Measurements from ENCODE around the gene KCNQ1.

Gene KCNQ1

DNA sequence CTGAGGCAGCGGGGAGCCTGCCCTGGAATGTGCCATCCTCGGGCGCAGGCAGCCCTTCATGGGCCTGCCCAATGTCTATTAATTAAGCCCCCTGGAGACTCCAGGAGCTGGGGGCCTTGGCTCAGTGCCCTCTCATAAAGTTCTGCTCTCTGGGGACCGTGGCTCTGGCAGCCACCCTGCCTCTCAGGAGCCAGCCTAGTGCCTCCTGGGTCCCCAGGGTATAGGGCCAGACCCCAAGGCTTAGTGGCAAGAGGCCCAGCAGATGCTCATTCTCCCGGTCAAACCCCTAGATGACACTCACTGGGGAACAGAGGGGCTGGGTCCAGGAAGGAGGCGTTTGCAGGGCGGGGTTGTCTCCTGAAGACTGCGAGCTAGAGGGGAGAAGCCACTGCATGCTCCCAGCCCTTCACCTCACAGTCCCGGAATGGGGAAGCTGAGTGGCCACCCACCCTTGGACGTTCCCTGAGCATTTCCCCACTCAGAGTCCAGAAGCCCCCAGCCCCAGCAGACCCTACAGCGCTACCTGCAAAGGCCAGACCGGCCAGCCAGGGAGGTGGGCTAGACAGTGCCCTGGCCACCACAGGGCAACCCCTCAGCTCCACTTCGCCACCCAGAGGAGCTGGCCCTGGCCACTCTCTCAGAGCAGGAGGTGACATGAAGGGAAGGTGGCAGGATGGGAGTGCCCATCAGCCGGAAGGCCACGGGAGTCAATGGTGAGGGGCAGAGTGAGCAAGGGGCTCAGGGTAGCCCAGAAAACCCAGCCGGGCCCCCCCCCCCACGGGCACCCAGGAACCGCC is 357.8 kb downstream of the KCNQ1 start:
- DNase-seq: peak; percentile 0

DNA sequence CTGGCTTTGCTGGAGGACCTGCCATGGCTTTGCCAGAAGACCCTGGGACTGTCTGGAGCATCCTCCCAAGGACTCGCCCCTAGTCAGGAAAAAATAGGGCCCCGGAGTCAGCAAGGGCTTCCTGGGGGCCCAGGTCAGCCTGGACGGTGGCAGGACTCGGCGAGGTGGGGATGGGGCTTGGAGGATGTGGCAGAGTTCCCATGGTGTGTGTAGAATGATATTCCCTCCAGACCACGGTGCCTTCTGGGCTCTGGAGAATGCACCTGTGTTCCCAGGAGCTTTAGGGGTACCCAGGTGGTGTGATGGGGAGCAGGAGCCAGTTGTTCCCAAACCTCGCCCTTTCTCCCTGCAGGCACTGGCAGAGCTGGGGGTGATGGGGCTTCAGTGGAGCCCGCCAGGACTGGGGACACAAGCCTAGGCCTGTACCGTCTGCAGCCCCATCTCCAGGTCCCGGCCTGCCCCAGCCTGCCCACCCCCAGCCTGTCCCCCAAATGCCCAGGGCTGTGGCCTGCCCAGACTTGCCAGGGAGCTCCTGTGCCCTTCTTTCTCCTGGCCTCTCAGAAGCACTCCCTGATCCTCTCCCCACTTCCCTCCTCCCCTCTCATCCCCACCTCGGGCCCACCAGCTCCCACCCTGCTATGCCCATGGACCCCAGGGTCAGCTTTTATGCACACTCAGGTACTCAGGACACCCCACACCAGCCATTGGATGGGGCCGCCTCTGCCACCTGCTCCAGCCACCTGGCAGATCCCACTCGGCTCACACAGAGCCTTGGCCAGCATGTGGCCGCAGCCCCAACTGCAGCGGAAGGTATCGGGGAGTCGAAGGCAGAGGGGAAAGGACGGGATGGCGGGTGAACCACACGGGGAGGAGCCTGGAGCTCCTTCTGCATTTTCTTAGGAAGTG is 358.6 kb downstream of the KCNQ1 start:
- peak; percentile 1 for DNase-seq

DNA sequence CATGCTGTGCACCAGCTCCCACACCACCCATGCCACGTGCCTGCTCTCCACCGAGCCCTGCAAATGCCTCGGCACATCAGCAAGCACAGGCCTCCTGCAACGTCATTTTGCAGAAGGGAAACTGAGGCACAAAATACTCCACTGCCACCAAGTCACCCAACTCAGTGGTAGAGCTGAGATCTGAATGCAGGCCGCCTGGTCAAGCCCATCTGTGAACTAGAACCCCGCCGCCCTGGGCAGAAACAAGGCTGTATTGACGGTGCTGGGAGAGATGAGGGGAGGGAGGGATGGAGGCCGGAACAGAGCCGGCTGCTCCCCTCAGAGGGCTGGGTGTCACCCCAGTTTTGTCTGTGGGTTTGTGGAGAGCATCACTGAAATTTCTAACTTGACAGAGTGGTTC is 359.4 kb downstream of the KCNQ1 start:
- no peak for DNase-seq

DNA sequence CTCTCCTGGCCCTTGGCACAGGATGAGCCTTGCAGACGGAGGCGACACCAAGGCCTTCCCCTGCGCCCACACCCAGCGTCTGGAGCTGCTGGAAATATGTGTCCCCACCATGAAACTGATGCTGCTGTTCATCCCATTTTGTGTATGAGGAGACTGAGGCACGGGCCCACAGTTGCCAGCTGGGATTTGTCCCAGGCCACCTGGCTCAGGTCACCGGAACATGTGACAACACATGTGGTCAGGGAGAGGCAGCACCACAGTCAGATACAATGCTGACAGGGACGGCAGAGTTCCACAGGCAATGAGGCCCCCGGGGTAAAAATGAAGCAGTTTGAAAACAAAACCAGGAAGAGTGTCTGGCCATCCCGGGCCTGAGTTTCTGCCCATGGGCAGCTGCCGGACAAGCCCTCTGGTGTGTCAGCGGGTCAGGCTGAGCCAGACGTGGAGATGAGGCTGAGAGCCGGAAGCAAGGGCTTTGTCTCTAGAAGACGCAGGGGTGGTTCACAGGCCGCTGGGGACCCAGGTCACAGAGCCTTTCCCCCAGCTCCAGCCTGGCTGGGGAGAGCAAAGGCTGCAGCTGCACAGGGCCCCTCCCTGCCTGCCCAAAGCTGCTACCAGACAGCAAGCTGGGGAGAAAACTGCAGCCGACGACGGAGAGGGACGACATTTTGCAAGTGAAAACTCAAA is 360.0 kb downstream of the KCNQ1 start:
- no peak for DNase-seq

DNA sequence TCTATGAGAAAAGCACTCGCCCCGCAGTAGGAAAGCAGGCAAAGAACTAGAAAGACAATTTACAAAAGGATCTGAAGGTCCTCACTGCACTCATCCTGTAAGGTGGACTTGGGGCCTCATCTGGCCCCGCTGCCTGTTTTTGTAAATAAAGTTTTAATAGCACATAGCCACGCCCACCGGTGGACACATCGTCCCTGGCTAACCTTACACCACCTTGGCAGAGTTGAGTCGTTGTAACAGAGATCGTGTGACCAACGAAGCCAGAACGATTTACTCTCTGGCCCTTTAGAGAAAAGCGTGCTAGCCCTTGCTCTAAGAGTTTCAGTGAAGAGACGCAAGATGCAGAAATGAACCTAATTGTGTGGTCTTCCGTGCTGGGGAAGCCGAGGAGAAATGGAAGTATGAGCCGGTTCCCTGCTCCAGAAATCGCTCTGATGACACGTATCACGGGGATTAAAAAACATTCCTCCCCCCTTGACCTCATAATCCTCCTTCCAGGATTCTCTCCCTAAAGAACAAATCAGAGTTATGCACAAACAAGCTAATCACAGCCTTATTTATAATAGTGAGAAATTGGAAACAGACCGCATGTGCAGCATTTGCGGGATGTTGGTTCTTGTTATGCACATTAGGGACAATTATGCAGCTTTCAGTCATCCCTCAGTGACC is 360.7 kb downstream of the KCNQ1 start:
- DNase-seq: no peak

DNA sequence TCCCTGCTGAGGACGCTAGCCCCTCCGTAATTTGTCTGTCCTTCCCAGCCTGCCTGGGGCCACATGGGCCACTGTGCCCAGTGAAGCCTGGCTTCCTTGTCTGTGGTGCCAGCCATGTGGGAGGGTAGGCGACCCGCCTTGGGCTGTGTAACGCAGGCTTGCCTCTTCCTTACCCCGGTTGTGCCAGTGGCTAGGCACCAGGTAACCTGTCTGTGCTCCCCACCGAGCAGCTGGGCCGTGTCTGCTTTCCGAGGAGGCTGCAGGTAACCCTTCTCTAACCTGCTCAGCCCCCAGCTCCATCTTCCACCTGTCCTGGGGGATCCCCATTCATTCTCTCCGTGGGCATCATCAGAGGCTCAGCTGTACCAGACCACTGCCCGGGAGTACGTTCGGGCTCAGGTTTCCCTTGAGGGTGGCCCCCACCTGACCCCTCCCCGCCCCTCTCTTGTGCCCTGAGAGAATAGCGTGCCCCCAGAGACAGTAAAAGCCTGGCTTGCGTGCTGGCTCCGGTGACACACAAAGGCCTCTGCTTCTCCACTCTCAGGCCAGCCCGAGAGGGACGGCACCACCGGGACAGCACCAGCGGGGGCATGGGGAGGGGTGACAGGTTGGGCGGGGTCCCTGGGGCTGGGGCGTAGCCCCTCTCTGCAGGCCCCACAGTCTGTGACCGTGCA is 361.7 kb downstream of the KCNQ1 start:
- peak; percentile 1 for DNase-seq

DNA sequence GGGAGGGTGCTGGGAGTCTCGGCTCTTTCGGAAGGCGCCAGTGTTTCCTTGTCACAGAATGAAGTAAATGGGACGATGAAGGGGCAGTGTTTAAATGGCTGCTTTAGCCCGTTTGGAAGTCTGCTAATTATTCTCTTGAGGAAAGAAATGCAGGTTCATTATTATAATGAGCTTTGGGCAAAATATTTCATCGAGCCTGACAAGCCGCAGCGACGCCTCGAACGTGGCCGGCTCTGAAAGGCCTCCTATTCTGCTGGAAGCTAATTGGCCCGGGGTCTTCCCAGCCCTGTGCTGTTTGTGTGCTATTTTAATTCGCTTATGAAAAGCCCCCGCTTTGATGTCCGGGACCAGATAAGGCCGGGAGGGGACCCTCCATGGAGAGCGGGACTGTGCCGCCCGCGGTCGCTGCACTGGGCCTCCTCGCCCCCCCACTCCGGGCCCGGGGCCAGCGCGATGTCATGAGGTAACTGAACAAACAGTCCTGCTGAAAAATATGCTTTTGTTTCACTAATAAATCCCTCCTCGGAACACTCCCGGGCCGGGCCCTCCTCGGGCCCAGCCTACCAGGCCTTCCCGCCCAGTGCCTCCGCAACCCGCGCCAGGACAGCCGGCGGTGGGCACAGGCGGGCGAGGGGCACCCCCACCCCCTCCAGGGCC is 362.3 kb downstream of the KCNQ1 start:
- peak; percentile 1 for DNase-seq

DNA sequence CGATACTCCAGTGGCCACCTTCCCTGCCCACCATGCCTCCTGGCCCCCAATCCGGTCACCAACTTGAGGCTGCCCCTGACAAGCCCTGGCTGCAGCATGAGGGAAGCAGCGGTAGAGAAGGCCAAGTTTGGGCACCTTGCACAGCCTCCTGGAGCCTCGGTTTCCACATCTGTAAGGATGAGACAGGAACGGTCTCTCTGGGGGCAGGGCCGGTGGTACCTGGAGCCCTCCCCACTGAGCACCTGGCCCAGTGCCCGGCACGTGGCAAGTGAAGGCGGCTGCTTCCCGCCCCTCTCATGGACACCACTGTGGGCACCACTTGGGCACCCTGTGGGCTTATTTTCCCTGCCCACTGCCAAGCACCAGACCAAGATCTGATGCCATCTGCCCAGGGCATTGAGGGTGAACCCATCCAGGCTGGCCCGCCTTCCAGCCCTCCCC is 363.0 kb downstream of the KCNQ1 start:
- peak; percentile 0 for DNase-seq

DNA sequence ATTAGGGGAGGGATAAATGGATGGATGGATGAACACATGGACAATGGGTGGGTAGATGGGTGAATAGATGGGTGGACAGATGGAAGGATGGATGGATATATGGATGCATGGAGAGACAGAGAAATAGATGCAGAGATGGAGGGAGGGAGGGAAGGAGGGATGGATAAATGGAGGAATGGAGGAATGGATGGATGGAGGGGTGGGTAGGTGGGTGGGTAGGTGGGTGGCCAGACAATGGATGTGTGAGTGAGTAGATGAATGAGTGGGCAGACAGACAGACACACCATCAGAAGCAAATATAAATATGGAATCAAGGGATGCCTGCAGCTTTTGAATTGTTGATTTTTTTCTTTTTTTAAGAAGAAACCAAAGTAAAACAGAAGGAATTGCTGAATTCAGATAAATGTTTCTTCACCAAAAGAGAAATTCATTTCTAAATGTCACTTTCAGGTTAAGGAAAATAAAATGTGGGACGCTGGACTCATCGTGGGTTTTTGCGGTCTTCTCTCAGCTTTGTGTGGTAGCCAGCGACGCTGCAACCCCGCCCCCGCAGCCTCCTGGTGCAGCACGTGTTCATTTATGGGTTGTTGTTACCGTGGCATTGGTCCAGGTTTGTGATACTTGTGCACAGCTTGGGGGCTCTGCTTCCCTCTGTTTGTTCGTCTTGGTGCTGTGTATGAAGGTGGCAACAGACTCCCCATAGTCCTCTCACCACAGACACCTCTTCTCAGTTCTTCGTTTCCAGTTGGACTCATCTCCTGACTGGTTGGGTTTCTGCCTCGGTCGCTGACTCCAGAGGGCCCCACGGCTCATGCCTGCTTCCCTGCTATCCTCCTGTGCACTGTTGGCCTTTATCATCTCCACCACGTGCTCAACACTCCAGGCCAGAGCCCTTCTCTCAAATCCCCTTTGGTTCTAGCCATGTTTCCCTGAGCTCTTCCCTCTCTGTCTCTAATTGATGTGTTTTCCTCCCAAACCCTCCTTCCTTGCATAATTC is 364.3 kb downstream of the KCNQ1 start:
- no peak for DNase-seq

DNA sequence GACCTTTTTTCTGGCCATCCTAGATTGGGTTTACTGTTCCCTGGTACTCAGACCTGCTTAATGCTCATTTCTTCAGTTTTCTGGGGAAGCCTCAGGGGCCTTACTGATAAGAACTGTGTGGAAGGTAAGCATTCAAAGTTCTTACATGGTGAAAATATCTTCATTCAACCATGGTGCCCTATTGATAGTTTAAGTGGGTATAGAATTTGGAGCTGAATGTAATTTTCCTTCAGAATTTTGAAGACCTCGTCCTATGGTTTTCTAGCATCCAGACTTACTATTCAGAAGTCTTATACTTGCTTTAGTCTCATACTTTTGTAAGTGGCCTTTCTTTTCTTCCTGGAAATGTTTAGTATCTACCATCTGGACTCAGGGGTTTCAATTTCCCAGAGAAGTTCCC is 365.0 kb downstream of the KCNQ1 start:
- no peak for DNase-seq

DNA sequence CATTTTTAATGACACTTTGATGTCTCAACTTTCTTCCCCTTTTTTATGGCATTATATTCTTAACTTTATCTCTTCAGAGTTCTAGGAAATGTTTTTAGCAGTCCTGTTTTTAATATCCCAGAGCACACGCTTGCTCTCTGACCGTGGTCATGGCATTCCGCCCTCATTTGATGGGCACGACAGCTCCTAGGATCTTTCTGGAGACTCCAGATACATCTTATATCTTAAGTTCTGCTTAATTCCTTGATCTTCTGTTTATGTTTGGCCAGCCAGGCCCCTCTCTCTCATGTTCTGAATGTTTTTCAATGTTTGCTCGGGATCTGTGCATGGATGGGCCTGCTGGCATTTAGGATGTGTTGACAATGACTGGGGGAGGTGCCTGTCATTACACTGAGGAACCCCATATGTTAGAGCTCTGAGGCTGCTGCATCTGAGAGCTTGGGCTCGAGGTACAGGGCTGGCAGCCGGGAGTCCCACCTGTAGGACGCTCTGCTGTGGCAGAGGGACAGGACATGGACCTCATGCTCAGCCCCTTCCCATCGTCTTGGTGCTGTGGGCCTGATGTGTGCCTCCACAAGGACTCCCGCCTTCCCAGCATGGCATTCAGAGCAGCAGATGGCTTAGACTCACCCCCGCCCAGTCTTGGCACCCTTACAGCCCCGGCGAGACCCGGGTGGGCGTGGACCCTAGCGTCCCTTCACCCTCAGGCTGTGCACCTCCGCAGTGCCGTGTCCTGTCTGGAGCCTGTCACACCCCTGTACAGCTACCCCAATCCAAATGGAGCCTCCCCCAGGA is 365.8 kb downstream of the KCNQ1 start:
- DNase-seq: no peak

DNA sequence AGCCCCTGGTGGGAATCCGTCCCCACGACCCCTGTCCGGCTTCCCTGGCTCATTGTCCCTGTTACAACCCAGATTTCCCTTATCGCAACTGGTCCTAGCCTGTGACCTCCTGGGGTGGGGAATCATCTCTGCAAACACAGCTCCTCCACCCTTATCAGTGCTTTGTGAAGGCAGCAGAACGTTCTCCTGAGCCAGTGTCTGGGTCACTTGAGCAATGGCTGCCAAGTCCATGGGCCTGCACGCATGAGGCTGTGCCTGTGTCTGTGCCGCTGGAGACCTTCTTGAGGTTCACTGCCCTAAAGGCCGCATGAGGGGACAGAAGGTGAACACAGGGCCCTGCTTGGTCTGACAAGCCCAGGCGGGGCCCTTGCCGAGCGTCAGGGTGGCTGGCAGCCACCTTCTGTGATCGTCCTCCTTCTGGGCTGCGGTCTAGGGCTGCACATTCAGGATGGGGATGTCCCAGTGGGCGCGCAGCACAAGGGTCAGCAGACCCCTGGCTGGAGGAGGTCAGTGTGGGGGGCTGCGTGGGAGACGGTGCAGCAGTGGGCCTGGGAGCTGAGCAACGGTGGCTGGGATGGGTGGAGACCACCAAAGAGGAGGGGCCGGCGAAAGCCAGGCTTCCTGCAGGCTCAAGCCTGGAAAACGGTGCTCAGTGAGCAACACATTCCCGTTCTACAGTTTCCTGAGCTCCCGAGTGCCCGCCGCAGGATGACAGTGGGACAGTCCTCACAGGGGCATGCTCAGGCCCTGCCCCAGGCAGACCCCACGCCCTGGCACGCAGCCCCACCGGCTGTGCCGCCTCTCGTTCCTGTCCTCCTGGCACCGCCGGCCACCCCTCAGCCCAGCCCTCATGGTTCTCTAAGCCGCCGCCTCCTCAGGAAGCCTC is 366.6 kb downstream of the KCNQ1 start:
- DNase-seq: no peak

DNA sequence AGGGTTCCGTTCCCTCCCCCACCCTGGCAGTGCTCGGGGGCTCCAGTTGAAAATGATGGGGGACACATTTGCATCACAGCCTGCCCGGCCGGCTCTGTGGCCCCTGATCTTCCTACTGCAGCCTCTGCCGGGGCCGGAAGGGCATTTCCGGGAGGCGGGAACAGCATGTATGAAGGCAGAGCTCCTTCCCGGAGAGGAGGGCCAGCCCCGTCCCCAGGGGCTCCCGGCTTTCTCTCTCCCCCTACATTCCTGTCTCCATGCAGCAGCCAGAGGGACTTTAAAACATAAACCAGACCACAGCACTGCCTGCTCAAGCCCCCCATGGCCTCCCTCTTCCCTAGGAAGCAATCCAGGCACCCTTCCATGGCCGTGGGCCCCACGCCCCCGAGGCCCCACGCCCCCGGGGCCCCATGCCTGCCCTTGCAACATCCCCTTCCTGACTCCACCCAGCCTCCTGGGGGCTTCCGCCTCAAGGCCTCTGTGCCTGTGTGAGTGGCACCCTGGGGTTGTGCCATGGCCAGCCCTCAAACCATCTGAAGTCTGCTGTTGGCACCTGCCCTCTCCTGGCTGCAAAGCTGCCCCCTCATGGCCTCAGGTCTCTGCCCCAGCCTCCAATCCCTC is 367.7 kb downstream of the KCNQ1 start:
- DNase-seq: no peak

DNA sequence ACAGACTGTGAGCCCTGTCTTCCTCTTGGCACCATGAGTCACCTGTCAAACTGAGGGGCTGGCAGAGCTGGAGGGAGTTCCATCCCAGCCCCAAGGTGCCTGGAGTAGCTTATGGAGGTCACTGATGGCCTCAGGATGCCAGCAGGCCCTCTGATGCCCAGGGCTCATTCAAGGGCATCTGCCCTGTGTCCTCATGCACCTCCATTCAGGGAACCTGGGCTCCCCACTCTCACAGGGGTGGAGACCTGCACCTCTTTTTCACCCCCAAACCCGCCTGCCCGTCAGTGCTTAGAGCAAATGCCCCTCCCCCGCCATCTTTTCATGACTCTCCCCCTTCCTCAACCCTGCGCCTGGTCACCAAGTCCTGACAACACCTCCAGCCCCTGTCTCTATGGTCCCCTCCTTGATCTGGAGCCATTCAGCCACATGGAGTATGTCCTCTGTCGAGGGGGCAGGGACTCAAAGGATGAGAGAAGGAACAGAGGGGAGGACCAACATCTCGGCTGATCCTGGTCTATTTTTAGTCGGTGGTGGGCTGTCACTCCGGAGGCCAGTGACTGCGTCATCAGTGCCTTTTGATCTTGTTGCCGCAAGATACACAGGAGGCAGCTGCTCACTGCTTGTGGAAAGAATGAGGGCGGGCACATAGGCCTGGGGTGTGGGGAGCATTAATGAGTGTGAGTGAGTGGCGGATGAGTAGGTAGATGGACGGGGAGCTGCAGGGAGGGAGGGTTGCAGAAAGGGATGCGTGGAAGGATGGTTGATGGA is 368.5 kb downstream of the KCNQ1 start:
- DNase-seq: peak; percentile 11

DNA sequence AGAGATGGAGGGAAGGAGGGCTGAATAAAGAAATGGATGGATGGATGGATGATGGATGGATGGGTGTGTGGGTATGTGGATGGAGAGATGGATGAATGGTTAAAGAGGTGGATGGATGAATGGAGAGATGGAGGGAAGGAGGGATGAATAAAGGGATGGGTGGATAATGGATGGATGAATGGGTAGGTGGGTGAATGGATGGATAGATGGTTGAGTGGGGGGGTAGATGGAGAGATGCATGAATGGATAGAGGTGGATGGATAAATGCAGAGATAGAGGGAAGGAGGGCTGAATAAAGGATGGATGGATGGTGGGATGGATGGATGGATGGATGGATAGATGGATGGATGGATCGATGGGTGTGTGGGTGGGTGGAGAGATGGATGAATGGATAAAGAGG is 369.2 kb downstream of the KCNQ1 start:
- DNase-seq: no peak

DNA sequence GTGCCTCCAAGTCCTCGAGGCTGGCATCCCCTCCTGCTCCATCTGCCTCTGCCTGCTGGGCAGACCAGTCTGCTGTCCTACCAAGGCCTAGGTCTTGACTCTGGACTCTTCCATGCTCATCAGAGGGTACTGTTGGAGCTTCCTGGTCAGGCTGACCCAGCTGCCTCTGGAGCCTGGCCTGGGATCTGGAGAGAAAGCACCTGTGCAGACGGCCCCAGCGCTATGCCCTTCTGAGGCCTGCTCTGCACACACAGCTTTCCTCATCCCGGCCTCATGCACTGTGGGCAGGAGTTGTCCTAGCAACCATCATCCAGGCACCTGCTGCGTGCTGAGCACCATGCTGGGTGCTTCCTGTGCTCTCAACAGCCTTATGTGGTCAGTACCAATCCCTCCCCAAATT is 369.9 kb downstream of the KCNQ1 start:
- DNase-seq: no peak

Data from stimulated activated CD4-positive, alpha-beta T cell treated with anti-CD3 and anti-CD28 coated beads, Interleukin-1b, Interleukin-23, amount 100 ng/mL, for 48 hours (primary cell).